MM.1S (cell line): ENCODE results near the gene YPEL5.

ENCODE experiments used
- DNase-seq: peaks from one replicate; pipeline ENCODE4 v3.0.0-alpha.2; 2015
- H2AFZ ChIP-seq: fragments of 300-600 bp; sonication (generic); 2 replicates; pipeline ENCODE4 v1.6.0; 2016; ENCODE audit warnings: antibody characterized with exemption, low read length
- H3F3A ChIP-seq: fragments of 300-600 bp; sonication (generic); 2 replicates; pipeline ENCODE4 v1.6.1; 2016; ENCODE audit warnings: mild to moderate bottlenecking, antibody characterized with exemption, low read length, moderate library complexity, mixed read lengths; ENCODE audit not compliant: insufficient read depth
- H3K27ac ChIP-seq: fragments of 300-600 bp; sonication (generic); 2 replicates; pipeline ENCODE4 v1.5.1; 2016; ENCODE audit warnings: mild to moderate bottlenecking, low read length
- H3K27me3 ChIP-seq: fragments of 300-600 bp; sonication (generic); replicated peaks from 2 replicates; pipeline ENCODE4 v1.6.0; 2016; ENCODE audit warnings: low read length; ENCODE audit not compliant: insufficient read depth
- H3K36me3 ChIP-seq: fragments of 300-600 bp; sonication (generic); replicated peaks from 2 replicates; pipeline ENCODE4 v1.6.1; 2016; ENCODE audit warnings: mild to moderate bottlenecking, low read length, mixed read lengths; ENCODE audit not compliant: insufficient read depth
- H3K4me1 ChIP-seq: fragments of 300-600 bp; sonication (generic); 2 replicates; pipeline ENCODE4 v1.6.1; 2016; ENCODE audit warnings: low read length, mixed read lengths
- H3K4me2 ChIP-seq: fragments of 300-600 bp; sonication (generic); 2 replicates; pipeline ENCODE4 v1.6.0; 2016; ENCODE audit warnings: low read depth, low read length
- H3K4me3 ChIP-seq: fragments of 300-600 bp; sonication (generic); 2 replicates; pipeline ENCODE4 v1.5.1; 2016; ENCODE audit warnings: low read length, mixed read lengths
- H3K79me2 ChIP-seq: fragments of 300-600 bp; sonication (generic); 2 replicates; pipeline ENCODE4 v1.6.1; 2016; ENCODE audit warnings: mixed run types, low read length, mixed read lengths
- H3K9ac ChIP-seq: fragments of 300-600 bp; sonication (generic); 2 replicates; pipeline ENCODE4 v1.6.1; 2016; ENCODE audit warnings: low read length, mixed read lengths
- H3K9me2 ChIP-seq: fragments of 300-600 bp; sonication (generic); replicated peaks from 2 replicates; pipeline ENCODE4 v1.6.1; 2016; ENCODE audit warnings: mild to moderate bottlenecking, low read length, mixed read lengths; ENCODE audit not compliant: insufficient read depth
- H3K9me3 ChIP-seq: fragments of 300-600 bp; sonication (generic); replicated peaks from 2 replicates; pipeline ENCODE4 v1.6.1; 2016; ENCODE audit warnings: mild to moderate bottlenecking, low read length, mixed read lengths; ENCODE audit not compliant: insufficient read depth
- H4K20me1 ChIP-seq: fragments of 300-600 bp; sonication (generic); 2 replicates; pipeline ENCODE4 v1.6.1; 2016; ENCODE audit warnings: mild to moderate bottlenecking, low read length, moderate library complexity, mixed read lengths; ENCODE audit not compliant: insufficient read depth
- CTCF ChIP-seq: fragments of 300-600 bp; sonication (generic); IDR thresholded peaks from 2 replicates; pipeline ENCODE4 v1.5.1; 2016; ENCODE audit warnings: antibody characterized with exemption, low read length, mixed read lengths
- EZH2 ChIP-seq: fragments of 300-600 bp; sonication (generic); optimal IDR thresholded peaks from 2 replicates; pipeline ENCODE3; 2017; ENCODE audit warnings: low read depth, mild to moderate bottlenecking, antibody characterized with exemption, low read length, mixed read lengths
- EZH2phosphoT487 ChIP-seq: fragments of 300-600 bp; sonication (generic); IDR thresholded peaks from 2 replicates; pipeline ENCODE4 v1.6.1; 2018; ENCODE audit warnings: antibody characterized with exemption, low read length

The YPEL5 gene

GRCh38 chr2:30115981-30116285 lies 30.9 kb upstream of the YPEL5 start:
- TF ChIP-seq EZH2, result no peak
- TF ChIP-seq CTCF, result no peak
- no peak for TF ChIP-seq EZH2phosphoT487
- Histone ChIP-seq H3K36me3 (no peaks in the 10 kb centered on the region), H2AFZ (no peak overlapping the region), H3K9me2 (no peaks in the 10 kb centered on the region), H3K79me2 (no peaks in the 10 kb centered on the region), H3K9ac (no peak overlapping the region), H3K4me2 (no peak overlapping the region; the same call in 1 of the 2 replicates), H3K27ac (no peak overlapping the region), H3F3A (no peaks in the 10 kb centered on the region), H3K27me3 (no peaks in the 10 kb centered on the region), H3K9me3 (no peaks in the 10 kb centered on the region), H3K4me3 (no peak overlapping the region), H4K20me1 (no peaks in the 10 kb centered on the region), H3K4me1 (peaks cover 10% of the 10 kb centered on the region)
- no peak for DNase-seq

GRCh38 chr2:30122362-30122761 lies 24.4 kb upstream of the YPEL5 start:
- H4K20me1 ChIP-seq, result no peaks in the 10 kb centered on the region
- H3F3A ChIP-seq, result no peaks in the 10 kb centered on the region
- H3K9ac ChIP-seq, result no peak overlapping the region
- H3K27me3 ChIP-seq, result no peaks in the 10 kb centered on the region
- H3K4me1 ChIP-seq, result no peaks in the 10 kb centered on the region
- H3K27ac ChIP-seq, result no peak overlapping the region
- no peaks in the 10 kb centered on the region for H3K79me2 ChIP-seq
- H3K36me3 ChIP-seq, result no peaks in the 10 kb centered on the region
- no peak overlapping the region for H3K4me2 ChIP-seq
- no peak overlapping the region for H3K4me3 ChIP-seq
- H3K9me2 ChIP-seq, result no peaks in the 10 kb centered on the region
- H3K9me3 ChIP-seq, result no peaks in the 10 kb centered on the region
- no peak overlapping the region for H2AFZ ChIP-seq
- no peak for DNase-seq
- TF ChIP-seq CTCF, result no peak
- no peak for TF ChIP-seq EZH2
- no peak for TF ChIP-seq EZH2phosphoT487

- Histone ChIP-seq H3K36me3 (no peaks in the 10 kb centered on the region), H3K4me1 (no peaks in the 10 kb centered on the region), H3K9me3 (no peaks in the 10 kb centered on the region), H3K27ac (no peak overlapping the region), H3K79me2 (no peaks in the 10 kb centered on the region), H3F3A (no peaks in the 10 kb centered on the region), H4K20me1 (no peaks in the 10 kb centered on the region), H3K9me2 (no peaks in the 10 kb centered on the region), H3K27me3 (no peaks in the 10 kb centered on the region), H3K4me2 (no peak overlapping the region), H2AFZ (no peak overlapping the region), H3K9ac (no peak overlapping the region), H3K4me3 (no peak overlapping the region)
- no peak for DNase-seq
- no peak for TF ChIP-seq EZH2
Measured at GRCh38 chr2:30127016-30127893, 19.6 kb upstream of the YPEL5 start.

- H3K4me3 ChIP-seq, result no peak overlapping the region
- DNase-seq, result no peak
- no peaks in the 10 kb centered on the region for H3K27me3 ChIP-seq
- H3F3A ChIP-seq, result peaks cover 10% of the 10 kb centered on the region
- H3K27ac ChIP-seq, result no peak overlapping the region
- no peaks in the 10 kb centered on the region for H3K79me2 ChIP-seq
- H3K9me2 ChIP-seq, result no peaks in the 10 kb centered on the region
- TF ChIP-seq EZH2phosphoT487, result no peak
- no peak for TF ChIP-seq CTCF
- TF ChIP-seq EZH2, result no peak
- H3K9me3 ChIP-seq, result no peaks in the 10 kb centered on the region
- no peak overlapping the region for H2AFZ ChIP-seq
- H3K4me1 ChIP-seq, result peaks cover 9% of the 10 kb centered on the region
- H4K20me1 ChIP-seq, result no peaks in the 10 kb centered on the region
- H3K9ac ChIP-seq, result no peak overlapping the region
- no peak overlapping the region for H3K4me2 ChIP-seq
- H3K36me3 ChIP-seq, result no peaks in the 10 kb centered on the region
Measured at GRCh38 chr2:30134582-30134981, 12.2 kb upstream of the YPEL5 start.
